Cardiac septum (tissue), 1 donor: ENCODE results near the gene MADCAM1. TPM values are rescaled to one million over a fixed set of nuclear protein-coding genes. Genes with fewer than 3 reads are reported as not detected.

Experiments
- DNase-seq: peaks from one replicate; pipeline ENCODE4 v3.0.0-alpha.2; 2020; ENCODE audit warnings: low spot score
- intact Hi-C: fragments of 100-400 bp; cut with DNase I; formaldehyde crosslinking; loops from one replicate; pipeline ENCODE4 v1.14.0; 2022
- total RNA-seq: library from RNA; stranded (reverse); fragmentation: NEBNext Ultra II Directional; extraction: Animal tissue kit (Norgen Biotek cat#: 25700); gene quantifications from one replicate; pipeline ENCODE4 v1.2.1, GENCODE V29; 2021
- donor health status: DM: no; HTN: no; CAD: no.

Gene MADCAM1
- total RNA-seq, 1 donor from 2014 or later: 0.40 TPM

DNA sequence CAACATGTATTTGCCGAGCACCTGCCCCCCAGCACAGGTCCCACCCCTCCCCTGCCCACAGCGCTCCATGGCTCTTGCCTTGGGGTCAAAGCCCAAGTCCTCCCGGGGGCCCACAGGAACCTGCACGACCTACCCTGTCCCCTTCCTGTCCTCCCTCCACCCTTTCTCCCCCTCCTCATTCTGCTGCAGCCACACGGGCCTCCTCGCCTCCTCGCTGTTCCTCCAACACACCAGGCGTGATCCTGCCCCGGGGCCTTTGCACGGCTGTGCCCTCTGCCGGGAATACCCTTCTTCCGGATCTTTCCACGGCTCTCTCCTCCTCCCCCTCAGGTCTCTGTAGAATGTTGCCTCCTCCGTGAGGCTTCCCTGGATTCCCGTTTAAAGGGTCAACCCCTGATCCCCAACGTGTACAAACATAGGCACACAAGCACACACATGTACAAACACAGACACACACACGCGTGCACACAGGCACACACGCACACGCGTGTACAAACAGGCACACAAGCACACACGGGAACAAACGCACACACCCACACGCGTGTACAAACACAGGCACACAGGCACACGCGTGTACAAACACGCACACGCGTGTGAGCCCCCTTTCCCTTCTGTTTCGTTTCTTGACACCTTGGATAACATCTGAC, 2.8 kb downstream of the MADCAM1 start:
- no peak for DNase-seq
- intact Hi-C loops: no loop called here

DNA sequence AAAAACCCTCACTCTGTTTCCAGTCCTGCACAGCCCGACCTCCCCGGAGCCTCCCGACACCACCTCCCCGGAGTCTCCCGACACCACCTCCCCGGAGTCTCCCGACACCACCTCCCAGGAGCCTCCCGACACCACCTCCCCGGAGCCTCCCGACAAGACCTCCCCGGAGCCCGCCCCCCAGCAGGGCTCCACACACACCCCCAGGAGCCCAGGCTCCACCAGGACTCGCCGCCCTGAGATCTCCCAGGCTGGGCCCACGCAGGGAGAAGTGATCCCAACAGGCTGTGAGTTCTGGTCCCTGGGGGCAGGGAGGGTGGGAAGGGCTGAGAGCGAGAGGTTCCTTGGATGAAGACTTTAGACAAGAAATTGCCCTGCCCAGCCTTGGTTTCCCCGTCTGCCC, 5.4 kb downstream of the MADCAM1 start:
- intact Hi-C loops: no loop called here
- no peak for DNase-seq

DNA sequence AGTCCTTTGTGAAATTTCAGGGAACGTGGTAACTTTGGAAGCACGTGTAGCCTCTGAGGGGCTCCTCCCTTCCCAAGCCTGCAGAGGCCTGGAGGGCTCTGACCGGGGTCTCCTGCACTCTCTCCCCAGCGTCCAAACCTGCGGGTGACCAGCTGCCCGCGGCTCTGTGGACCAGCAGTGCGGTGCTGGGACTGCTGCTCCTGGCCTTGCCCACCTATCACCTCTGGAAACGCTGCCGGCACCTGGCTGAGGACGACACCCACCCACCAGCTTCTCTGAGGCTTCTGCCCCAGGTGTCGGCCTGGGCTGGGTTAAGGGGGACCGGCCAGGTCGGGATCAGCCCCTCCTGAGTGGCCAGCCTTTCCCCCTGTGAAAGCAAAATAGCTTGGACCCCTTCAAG, 8.3 kb downstream of the MADCAM1 start:
- DNase-seq: no peak

DNA sequence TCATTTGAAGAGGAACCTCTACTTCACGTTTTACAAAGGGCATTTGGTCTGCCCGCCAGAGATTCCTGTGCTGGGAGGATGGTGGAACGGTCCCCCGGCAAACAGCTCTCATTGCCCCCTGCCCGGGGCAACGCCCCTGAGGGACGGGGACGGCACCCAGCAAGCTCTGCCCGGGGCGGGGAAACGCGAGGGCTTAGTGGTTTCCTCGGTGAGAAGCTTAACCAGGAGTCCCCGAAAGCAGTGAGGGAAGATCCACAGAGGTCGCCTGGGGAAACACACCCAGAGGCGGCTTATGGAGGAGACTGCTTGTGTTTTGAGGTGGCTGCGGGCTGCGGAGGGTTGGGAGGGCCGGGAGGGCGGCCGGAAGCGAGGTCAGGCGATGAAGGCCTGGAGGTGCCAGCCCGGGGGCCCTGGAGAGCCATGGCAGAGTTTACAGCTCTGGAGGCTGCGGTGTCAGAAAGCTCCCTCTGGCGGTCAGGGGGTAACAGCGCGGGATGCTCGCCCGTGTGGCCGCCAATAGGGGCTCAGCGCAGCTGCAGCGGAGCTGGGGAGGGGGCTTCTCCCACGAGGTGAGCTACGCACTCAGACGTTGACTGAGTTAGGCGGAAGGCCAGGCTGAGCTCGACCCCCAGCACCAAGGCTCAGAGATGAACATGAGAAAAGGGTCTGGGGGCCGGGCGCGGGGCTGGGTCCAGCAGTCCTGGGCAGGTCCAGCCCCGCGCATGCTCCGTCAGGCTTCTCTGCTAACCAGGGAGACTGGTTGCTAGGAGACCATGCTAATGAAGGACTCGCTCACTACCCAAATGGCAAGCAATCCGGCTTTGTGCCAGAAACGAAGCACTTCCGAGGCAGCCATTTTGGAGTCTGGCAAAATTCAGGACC, 10.4 kb downstream of the MADCAM1 start:
- intact Hi-C loops: loop anchor here (1.0 to 2.0 kb wide), 2 partner anchors 17 to 290 kb away; partner anchors contain the start of gene PTBP1
- DNase-seq: peak; percentile 99

More for the DNA sequence above, 8.3 kb downstream of the MADCAM1 start:
- intact Hi-C loops: no loop called here

DNA sequence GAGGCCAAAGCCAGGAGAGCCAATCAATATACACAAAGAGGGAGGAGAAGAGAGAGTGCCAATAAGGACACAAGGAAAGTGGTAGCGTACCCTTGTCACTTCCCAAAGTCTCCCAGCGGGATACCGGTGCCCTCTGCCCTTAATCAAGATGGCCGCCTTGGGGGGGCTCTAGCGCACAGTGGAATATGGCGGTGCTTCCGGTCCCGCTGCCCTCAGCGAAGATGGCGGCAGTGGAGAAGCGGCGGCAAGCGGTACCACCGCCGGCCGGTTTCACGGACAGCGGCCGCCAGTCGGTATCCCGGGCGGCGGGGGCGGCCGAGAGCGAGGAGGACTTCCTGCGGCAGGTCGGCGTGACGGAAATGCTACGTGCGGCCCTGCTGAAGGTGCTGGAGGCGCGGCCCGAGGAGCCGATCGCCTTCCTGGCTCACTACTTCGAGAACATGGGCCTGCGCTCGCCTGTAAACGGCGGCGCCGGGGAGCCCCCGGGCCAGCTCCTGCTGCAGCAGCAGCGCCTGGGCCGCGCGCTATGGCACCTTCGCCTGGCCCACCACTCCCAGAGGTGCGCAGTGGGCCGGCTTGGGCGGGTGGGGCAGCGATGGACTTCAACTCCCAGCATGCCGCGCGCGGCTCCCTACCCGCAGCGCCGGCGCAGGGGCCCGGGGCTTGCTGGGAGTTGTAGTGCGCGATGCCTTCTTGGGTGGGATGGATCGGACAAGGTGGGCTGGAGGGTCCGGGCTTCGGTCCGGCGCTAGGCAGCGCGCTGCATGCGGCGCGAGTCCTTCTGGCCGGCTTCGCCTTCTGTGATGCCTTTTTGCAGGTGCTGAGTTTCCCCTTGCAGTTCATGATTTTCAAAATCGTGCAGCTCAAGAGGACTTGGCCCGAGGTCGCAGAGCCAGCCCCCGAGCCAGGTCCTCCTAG, 11.3 kb downstream of the MADCAM1 start, which contains the start of gene TPGS1:
Gene TPGS1, plus strand, starts transcription at position 212 of the 918 bp plus-strand sequence. Its CDS starts 10 bp downstream, at position 222.
- intact Hi-C loops: loop anchor here (1.0 to 2.0 kb wide), 2 partner anchors 18 to 289 kb away; partner anchors contain the start of gene PTBP1
- DNase-seq: peak; percentile 97

DNA sequence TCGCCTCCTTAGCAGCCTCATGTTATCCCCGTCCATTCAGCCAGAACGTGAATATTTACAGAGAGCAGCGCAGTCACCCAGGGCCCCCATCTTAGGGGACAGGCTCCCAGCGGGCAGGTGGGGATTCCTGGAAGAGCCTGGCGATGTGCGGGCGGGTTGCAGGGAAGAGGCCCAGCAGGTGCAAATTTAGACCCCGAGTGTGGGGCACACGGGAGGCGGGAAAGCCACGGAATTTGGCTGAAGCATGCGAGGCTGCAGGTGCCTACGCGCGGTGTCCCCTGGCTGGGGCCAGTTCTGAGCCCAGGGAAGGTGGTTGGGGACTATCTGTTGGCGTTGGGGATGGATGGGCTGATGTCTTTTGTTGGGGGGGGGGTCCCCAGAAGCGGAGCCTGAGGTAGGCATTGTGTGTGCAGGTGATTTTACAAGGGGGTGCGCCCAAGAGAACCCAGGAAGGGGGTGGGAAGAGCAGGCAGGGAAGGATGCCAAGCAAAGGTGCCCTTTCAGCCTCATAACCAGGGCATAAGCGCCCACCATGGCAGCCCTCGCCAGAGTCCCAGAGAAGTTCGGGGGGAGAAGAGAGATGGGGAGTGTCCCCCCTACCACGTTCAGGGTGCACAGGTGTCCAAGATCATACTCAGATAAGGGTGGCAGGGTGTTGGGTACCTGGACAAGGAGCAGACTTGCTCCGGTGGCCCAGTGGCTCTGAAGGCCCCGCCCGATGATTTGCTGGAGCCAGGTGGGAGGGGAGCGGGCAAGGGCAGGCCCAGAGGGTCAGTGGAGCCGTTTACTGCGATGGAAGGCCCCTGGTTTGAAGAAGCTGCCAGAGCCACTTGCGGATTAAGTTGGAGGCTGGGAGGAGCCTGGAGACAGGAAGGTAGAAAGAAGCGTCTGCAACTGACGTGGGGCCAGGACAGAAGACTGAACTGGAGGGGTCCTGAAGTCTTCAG, 12.2 kb downstream of the MADCAM1 start:
- no peak for DNase-seq
- intact Hi-C loops: no loop called here

DNA sequence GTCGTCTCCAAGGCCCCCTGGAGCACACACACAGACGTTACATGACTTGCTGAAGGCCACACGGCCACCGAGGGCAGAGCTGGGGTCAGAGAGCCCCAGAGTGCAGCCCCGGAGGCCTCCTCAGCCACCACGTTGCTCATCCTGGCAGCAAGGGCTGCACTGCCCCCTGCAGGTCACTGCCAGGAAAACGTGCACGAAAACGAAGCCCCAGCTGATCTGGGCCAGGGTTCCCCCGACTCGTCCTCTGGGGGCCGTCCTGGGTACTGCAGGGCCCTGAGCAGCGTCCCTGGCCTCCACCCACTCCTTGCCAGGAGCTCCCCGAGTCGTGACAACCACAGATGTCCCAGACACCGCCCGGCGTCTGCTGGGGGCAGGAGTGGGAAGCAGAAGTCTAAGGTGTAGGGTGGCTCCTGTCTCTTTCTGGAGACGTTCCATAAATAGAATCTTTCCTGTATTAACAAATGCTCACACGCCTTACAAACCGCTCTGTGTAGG, 14.4 kb downstream of the MADCAM1 start:
- peak; percentile 90 for DNase-seq
- intact Hi-C loops: no loop called here

DNA sequence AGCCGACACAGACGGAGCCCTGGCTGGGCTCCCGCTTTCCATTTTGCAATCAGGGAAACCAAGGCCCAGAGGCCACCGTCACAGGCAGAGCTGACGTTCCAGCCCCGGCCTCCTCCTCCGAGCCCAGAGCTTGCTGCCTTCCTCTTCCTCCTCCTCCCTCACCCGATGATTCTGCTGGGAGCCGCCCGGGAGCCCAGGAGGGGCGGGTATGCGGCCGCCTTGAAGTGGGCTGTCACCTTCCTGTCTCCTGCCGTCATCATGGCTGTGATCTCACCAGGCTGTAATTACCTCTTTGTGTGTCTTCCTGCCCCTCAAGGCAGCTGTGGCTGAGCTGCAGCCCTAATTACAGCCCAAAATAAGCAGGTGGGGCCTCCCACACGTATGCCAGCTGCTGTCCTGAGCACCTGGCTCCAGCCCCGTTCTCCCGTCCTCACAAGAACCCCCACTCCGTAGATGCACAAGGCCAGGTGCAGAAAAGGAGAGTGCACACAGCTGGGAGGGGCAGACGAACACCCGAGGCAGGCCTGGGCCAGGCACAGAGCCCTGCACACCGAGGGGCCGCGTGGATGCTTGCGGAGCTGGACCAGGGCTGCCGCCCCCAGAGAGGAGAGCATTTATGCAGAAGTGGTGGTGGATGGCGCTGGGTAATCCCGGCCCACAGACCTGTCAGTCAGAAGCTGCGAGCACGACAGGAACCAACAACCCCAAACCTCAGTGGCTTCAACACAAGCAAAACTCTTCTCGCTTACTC, 15.0 kb downstream of the MADCAM1 start:
- intact Hi-C loops: no loop called here
- DNase-seq: no peak

DNA sequence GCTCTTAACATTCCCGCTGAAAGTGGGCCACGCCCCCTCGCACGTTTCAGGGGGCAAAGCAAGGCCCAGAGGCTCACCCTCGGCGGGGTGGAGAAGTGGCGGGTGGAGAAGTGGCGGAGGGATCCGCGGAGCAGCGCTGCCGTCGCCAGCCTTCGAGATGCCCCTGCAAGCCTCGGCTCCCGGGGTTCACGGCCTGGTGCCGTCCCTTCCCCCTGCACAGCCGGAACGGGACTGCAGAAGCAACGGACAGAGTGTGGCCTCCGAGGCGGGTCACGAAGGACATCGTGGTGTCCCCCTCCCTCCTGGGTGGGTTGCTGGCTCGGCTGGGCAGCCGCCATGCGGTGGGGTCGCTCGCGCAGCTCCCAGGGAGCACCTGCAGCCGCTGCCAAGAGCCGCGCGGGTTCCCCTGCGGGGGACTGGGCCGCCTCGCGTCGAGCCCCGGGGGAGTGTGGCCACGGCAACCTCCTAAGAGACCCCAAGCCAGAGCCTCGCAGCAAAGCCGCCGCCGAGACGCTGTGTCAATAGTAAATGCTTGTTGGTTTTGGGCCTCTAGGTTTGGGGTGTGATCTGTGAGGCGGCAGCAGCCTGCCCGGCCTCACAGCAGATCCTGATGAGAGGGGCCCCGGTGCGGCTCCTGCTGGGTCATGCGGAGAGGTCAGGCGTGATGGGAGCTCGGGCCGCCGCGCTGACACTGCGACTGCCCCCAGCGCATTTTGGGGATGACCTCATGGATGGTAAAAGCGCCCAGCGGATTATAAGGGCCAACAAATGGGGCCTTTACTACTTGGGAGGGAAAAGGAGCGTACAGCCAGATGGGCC, 16.5 kb downstream of the MADCAM1 start:
- intact Hi-C loops: no loop called here
- DNase-seq: no peak

DNA sequence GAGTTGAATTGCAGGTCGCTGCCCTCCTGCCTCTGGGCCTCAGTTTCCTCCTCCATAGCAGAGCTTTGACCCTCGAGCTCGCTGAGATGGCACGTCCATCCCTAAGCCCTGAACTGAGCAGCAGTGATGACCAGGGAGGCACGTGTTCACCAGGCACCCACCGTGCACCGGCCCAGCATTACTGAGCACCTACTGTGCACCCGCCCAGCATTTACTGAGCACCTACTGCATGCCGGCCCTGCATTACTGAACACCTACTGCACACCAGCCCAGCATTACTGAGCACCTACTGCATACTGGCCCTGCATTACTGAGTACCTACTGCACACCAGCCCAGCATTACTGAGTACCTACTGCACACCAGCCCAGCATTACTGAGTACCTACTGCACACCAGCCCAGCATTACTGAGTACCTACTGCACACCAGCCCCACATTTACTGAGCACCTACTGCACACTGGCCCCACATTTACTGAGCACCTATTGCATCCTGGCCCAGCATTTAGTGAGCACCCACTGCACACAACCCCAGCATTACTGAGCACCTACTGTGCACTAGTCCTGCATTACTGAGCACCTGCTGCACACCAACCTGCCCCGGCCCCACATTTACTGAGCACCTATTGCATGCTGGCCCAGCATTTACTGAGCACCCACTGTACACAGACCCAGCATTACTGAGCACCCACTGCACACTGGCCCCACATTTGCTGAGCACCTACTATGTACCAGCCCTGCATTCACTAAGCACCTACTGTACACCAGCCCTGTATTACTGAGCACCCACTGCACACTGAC, 17.3 kb downstream of the MADCAM1 start:
- intact Hi-C loops: no loop called here
- DNase-seq: no peak

DNA sequence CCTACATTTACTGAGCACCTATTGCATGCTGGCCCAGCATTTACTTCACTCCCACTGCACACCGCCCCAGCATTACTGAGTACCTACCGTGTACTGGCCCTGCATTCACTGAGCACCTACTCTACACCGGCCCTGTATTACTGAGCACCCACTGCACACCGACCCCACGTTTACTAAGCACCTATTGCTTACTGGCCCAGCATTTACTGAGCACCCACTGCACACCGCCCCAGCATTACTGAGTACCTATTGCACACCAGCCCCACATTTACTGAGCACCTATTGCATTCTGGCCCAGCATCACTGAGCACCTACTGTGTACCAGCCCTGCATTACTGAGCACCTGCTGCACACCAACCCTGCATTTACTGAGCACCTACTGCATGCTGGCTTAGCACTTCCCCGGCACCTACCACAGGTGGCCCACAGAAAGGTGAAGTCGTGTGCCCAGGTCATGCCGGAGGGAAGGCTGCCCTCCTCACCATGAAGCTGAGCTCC, 17.9 kb downstream of the MADCAM1 start:
- no peak for DNase-seq
- intact Hi-C loops: no loop called here

DNA sequence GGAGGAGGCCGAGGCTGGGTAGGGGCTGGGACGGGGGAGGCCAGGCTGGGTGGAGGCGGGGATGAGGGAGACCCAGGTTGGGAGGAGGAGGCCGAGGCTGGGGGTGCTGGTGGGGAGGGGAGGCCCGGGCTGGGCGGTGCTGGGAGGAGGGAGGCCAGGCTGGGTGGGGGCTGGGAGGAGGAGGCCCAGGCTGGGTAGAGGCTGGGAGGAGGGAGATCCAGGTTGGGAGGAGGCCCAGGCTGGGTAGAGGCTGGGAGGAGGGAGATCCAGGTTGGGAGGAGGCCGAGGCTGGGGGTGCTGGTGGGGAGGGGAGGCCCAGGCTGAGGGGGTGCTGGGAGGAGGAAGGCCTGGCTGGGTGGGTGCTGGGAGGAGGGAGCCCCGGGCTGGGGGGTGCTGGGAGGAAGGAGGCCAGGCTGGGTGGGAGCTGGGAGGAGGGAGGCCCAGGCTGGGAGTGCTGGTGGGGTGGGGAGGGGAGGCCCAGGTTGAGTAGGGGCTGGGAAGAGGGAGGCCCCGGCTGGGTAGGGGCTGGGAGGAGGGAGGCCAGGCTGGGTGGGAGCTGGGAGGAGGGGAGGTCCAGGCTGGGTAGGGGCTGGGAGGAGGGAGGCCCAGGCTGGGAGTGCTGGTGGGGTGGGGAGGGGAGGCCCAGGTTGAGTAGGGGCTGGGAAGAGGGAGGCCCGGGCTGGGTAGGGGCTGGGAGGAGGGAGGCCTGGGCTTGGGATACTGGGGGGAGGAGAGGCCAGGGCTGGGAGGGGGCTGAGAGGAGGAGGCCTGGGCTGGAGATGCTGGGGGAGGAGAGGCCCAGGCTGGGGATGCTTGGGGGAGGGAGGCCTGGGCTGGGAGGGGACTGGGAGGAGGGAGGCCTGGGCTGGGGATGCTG, 21.7 kb downstream of the MADCAM1 start:
- DNase-seq: no peak

DNA sequence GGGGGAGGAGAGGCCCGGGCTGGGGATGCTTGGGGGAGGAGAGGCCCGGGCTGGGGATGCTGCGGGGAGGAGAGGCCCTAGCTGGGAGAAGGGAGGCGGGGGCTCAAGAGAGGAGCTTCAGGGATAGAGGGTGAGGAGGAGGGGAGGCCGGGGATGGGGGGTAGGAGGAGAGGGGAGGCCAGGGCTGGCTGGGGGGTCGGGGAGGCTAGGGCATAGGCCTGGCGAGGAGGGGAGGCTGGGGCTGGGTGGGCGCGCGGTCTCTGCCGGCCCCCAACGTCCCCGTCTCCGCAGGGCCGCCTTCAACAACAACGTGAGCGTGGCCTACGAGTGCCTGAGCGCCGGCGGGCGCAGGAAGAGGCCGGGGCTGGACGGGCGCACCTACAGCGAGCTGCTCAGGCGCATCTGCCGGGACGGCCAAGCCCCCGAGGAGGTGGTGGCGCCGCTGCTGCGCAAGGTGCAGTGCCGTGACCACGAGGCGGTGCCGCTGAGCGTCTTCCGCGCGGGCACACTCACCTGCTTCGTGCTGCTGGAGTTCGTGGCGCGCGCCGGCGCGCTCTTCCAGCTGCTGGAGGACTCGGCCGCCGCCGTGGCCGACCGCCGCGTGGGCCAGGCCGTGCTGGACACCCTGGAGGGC, 22.4 kb downstream of the MADCAM1 start:
- intact Hi-C loops: no loop called here
- no peak for DNase-seq

More for the DNA sequence above, 21.7 kb downstream of the MADCAM1 start:
- intact Hi-C loops: no loop called here

DNA sequence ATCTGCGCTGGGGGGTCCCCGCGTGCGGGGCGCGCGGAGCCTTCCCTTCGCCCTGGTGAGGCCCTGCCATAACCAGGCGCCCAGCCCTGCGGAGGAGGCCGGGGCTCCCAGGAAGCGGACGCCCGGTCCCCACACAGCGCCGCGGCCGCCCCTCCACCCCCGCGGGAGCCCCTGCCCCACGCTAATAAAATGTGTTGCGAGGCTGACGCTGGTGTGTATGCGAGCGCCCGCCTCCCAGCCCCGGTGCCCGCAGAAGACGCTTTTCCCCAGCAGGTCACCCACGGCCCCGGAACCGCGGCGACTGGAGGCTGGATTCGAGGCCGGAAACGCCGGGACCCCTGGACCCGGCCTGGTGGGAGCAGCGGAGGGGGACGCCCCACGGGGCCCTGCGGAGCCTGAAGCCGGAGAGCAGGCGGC, 23.2 kb downstream of the MADCAM1 start:
- intact Hi-C loops: no loop called here
- DNase-seq: no peak
